NAMALWA (cell line): ENCODE results near the gene SETD4.
A peak's percentile ranks its signal among the peaks of the same experiment; 100 is the strongest.
"Not testable (repeated sequence)": the region's sequence is repeated elsewhere in the genome, so short reads cannot be mapped to it uniquely, and the experiment has no call there.

ENCODE experiments used
- DNase-seq: peaks from one replicate; pipeline ENCODE4 v3.0.0-alpha.2; 2015; ENCODE audit warnings: low spot score

Gene SETD4

GRCh38 chr21:36060159-36060921 is at the start of gene SETD4:
TSS of gene SETD4 (minus strand) at chr21:36060526. CDS start at chr21:36058888, 1,638 bp downstream.
- peak; percentile 95 for DNase-seq

DNA sequence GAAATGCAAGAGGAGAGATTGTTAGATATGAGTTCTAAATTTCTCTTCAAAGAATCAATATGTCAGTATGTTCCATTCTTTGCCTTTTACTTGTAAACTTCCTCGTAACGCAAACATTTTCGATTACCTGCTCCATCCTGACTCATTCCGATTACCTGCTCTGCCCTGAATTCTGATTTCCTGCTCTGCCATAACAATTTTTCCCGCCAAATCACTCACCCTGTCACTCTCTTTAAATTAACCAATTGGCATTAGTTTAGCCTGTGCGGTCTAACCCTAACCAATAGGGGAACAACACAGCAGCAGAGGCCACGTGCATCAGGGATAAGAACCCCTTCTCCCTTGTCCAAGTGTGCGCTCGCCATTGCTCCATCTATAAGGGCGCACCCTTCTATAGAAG is 49.5 kb upstream of the SETD4 start:
- DNase-seq = no peak

- DNase-seq = no peak
Observed at GRCh38 chr21:36105327-36105842, 45.1 kb upstream of the SETD4 start.

- DNase-seq = no peak
Observed at GRCh38 chr21:36104317-36105300, 44.3 kb upstream of the SETD4 start.

DNA sequence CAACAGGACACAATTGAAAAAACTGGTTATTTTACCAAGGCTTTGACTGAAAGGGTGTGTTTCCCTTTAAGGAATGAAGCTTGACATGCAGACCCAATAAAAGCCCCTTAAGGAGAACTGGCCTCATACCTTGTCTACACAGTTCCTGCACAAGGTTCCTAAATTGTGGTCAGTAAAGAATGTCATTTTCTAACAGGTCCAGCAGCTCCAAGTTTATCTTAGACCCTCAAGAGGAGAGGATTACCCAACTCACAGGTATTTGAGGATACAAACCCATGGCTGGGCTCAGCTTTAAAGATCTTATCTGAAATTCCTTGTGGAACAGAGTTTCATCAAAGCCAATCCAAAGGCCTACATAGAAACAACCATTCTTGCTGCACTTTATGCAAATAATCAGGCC is 43.1 kb upstream of the SETD4 start:
- no peak for DNase-seq

- DNase-seq = no peak
Observed at GRCh38 chr21:36100971-36101641, 40.8 kb upstream of the SETD4 start.

GRCh38 chr21:36099695-36100211 is 39.4 kb upstream of the SETD4 start:
- not testable (repeated sequence) for DNase-seq

- no peak for DNase-seq
Observed at GRCh38 chr21:36099000-36099399, 38.7 kb upstream of the SETD4 start.

GRCh38 chr21:36098182-36098532 is 37.8 kb upstream of the SETD4 start:
- no peak for DNase-seq

- DNase-seq = no peak
Observed at GRCh38 chr21:36097427-36098181, 37.3 kb upstream of the SETD4 start.

- DNase-seq = no peak
Observed at GRCh38 chr21:36096398-36097290, 36.3 kb upstream of the SETD4 start.

GRCh38 chr21:36093512-36093911 is 33.2 kb upstream of the SETD4 start:
- no peak for DNase-seq

DNA sequence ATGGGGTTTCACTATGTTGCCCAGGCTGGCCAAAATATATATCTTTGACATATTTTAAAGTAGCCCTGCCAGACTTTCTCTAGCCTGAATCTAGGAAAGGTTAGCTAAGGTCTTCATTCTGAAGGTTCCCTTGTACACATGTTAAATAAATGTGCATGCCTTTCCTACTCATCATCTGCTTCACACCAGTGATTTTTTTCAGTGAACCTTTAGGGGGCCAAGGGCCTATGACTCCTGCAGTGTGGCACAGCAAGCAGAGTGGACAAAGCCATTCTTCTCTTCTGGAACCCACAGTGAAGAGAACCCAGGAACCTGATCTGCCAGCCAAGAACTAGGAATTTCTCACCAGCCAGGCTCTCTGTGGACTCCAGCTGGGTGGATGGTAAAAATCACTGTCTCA is 32.4 kb upstream of the SETD4 start:
- no peak for DNase-seq

- no peak for DNase-seq
Observed at GRCh38 chr21:36089946-36090345, 29.6 kb upstream of the SETD4 start.

- peak; percentile 26 for DNase-seq
Observed at GRCh38 chr21:36087362-36088138, 27.2 kb upstream of the SETD4 start.

DNA sequence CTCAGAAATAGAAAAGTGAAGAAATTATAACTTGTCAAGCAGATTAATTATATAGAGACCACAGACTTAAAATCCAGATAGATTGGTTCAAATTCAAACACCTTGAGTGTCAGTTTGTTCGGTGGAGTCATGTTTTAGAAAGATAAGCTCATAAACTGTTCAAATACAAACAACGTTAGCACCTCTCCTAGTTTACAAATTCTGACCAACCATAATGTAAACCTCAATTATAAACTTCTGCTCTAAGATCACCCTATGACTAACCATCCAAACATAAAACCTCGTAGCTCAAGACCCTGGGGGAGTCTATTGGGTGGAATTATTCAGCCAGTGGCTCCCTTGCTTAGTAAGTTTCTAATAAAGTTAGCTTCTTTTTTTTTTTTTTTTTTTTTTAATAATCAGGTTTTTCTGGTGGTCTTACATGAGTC is 21.9 kb upstream of the SETD4 start:
- DNase-seq = no peak

- no peak for DNase-seq
Observed at GRCh38 chr21:36080386-36080785, 20.1 kb upstream of the SETD4 start.

DNA sequence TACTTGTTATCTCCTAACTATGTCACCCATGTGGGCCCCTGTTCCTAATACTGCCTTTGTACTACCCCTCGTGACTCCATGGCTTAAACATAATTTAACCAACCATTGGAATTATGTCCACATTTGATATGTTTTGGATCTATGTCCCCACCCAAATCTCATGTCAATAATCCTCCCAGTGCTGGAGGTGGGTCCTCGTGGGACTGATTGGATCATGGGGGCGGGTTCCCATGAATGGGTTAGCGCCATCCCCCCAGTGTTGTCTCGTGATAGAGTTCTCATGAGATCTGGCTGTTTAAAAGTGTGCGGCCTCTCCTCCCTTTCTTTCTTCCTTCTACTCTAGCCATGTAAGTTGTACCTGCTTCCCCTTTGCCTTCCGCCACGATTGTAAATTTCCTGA is 19.3 kb upstream of the SETD4 start:
- DNase-seq = no peak

DNA sequence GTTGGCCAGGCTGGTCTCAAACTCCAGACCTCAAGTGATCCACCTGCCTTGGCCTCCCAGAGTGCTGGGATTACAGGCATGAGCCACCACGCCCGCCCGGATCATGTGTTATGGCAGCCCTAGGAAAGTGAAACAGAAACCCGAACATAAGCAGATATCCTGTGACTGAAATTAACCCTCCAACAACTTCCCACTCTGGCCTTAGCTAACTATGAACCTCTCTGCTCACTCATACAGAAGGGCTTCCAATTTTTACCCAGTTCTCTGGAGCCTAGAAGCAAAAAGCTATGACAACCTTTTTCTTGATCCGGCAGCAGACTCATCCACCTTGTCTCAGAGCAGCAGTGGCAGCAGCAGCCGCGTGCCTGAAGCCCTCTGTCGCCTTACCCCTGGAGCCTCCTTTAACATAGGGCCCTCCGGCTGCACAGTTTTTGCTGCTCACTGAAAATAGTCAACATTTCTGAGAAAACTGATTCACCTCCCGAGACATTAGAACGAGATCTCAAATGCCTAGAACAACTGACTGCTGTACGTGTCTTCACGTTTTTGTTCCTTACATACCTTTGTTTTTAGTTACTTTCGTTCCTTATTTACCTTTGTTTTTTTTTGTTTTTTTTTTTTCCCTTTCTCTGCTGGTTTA is 18.8 kb upstream of the SETD4 start:
- no peak for DNase-seq
